H9 (cell line): ENCODE data around the gene PRDX1. TPM values are rescaled to one million over a fixed set of nuclear protein-coding genes. Genes with fewer than 3 reads are reported as not detected.

Source experiments
- DNase-seq: peaks from one replicate; pipeline ENCODE4 v3.0.0-alpha.2; 2017
- H2AFZ ChIP-seq: one replicate; pipeline ENCODE4 v1.6.1; 2013; ENCODE audit warnings: mild to moderate bottlenecking, low read length, control low read depth, moderate library complexity
- H2AK5ac ChIP-seq: 2 replicates; pipeline ENCODE4 v1.6.1; 2013; ENCODE audit warnings: low read length, control low read depth, mixed read lengths; ENCODE audit not compliant: insufficient read length
- H2BK120ac ChIP-seq: one replicate; pipeline ENCODE4 v1.6.1; 2013; ENCODE audit warnings: low read depth, mild to moderate bottlenecking, low read length, control low read depth, inconsistent platforms; ENCODE audit not compliant: poor library complexity, severe bottlenecking
- H2BK12ac ChIP-seq: 2 replicates; pipeline ENCODE4 v1.6.1; 2013; ENCODE audit warnings: low read length, control low read depth, mixed read lengths, low read depth; ENCODE audit not compliant: insufficient read length
- H2BK15ac ChIP-seq: 2 replicates; pipeline ENCODE4 v1.6.1; 2013; ENCODE audit warnings: low read depth, low read length, control low read depth
- H2BK20ac ChIP-seq: one replicate; pipeline ENCODE4 v1.6.1; 2013; ENCODE audit warnings: low read depth, mild to moderate bottlenecking, low read length, control low read depth, inconsistent platforms; ENCODE audit not compliant: poor library complexity, severe bottlenecking
- H2BK5ac ChIP-seq: 2 replicates; pipeline ENCODE4 v1.6.1; 2013; ENCODE audit warnings: low read length, control low read depth, mixed read lengths; ENCODE audit not compliant: insufficient read length
- H3K14ac ChIP-seq: 2 replicates; pipeline ENCODE4 v1.6.1; 2013; ENCODE audit warnings: low read length, control low read depth; ENCODE audit not compliant: insufficient read depth
- H3K18ac ChIP-seq: 2 replicates; pipeline ENCODE4 v1.6.1; 2013; ENCODE audit warnings: low read depth, mild to moderate bottlenecking, mixed read lengths, low read length, control low read depth; ENCODE audit not compliant: insufficient read length
- H3K23ac ChIP-seq: 2 replicates; pipeline ENCODE4 v1.6.1; 2013; ENCODE audit warnings: low read length, control low read depth, mixed read lengths, low read depth; ENCODE audit not compliant: insufficient read length
- H3K23me2 ChIP-seq: 2 replicates; pipeline ENCODE4 v1.6.1; 2013; ENCODE audit warnings: low read depth, mild to moderate bottlenecking, mixed read lengths, low read length, control low read depth; ENCODE audit not compliant: insufficient read length, poor library complexity, severe bottlenecking
- H3K27ac ChIP-seq: 2 replicates; pipeline ENCODE4 v1.5.1; 2013; ENCODE audit warnings: low read length, control low read depth, mixed read lengths, low read depth; ENCODE audit not compliant: insufficient read length
- H3K27me3 ChIP-seq: 2 replicates; pipeline ENCODE4 v1.6.1; 2013; ENCODE audit warnings: low read length, control low read depth, inconsistent platforms; ENCODE audit not compliant: insufficient read depth
- H3K4ac ChIP-seq: 2 replicates; pipeline ENCODE4 v1.6.1; 2013; ENCODE audit warnings: low read depth, mild to moderate bottlenecking, control low read depth, inconsistent platforms, low read length, moderate library complexity
- H3K4me1 ChIP-seq: 2 replicates; pipeline ENCODE4 v1.6.1; 2013; ENCODE audit warnings: low read length, control low read depth, inconsistent platforms; ENCODE audit not compliant: insufficient read depth
- H3K4me2 ChIP-seq: 2 replicates; pipeline ENCODE4 v1.6.1; 2013; ENCODE audit warnings: low read length, control low read depth, mixed read lengths; ENCODE audit not compliant: insufficient read length, insufficient read depth
- H3K56ac ChIP-seq: 2 replicates; pipeline ENCODE4 v1.6.1; 2013; ENCODE audit warnings: low read depth, mild to moderate bottlenecking, mixed read lengths, low read length, control low read depth; ENCODE audit not compliant: insufficient read length
- H3K79me1 ChIP-seq: 2 replicates; pipeline ENCODE4 v1.6.1; 2013; ENCODE audit warnings: low read depth, mild to moderate bottlenecking, moderate library complexity, low read length, control low read depth, inconsistent platforms; ENCODE audit not compliant: insufficient read depth, poor library complexity, severe bottlenecking
- H3K79me2 ChIP-seq: 2 replicates; pipeline ENCODE4 v1.6.1; 2013; ENCODE audit warnings: low read length, control low read depth, inconsistent platforms; ENCODE audit not compliant: insufficient read depth
- H3K9ac ChIP-seq: 2 replicates; pipeline ENCODE4 v1.6.1; 2013; ENCODE audit warnings: low read length, control low read depth, mixed read lengths; ENCODE audit not compliant: insufficient read length; ENCODE audit errors: extremely low read depth
- H3K9me3 ChIP-seq: one replicate; pipeline ENCODE4 v1.6.1; 2013; ENCODE audit warnings: low read depth, low read length, inconsistent platforms; ENCODE audit not compliant: control insufficient read depth
- H3T11ph ChIP-seq: one replicate; pipeline ENCODE4 v1.6.1; 2013; ENCODE audit warnings: mild to moderate bottlenecking, low read length, control low read depth, inconsistent platforms
- H4K20me1 ChIP-seq: one replicate; pipeline ENCODE4 v1.6.1; 2013; ENCODE audit not compliant: control insufficient read depth, insufficient read length, insufficient read depth
- H4K5ac ChIP-seq: 2 replicates; pipeline ENCODE4 v1.6.1; 2013; ENCODE audit warnings: low read depth, mild to moderate bottlenecking, mixed read lengths, low read length, control low read depth; ENCODE audit not compliant: insufficient read length
- H4K8ac ChIP-seq: replicated peaks from 2 replicates; pipeline ENCODE4 v1.6.1; 2013; ENCODE audit warnings: low read length, control low read depth, mixed read lengths, low read depth; ENCODE audit not compliant: insufficient read length
- H4K91ac ChIP-seq: 2 replicates; pipeline ENCODE4 v1.6.1; 2013; ENCODE audit warnings: low read depth, mild to moderate bottlenecking, moderate library complexity, mixed read lengths, low read length, control low read depth; ENCODE audit not compliant: insufficient read length
- H3K27ac Mint-ChIP-seq, 3 experiments: 2 replicates in 2 of 3; 3 replicates in 1 of 3; pipeline ENCODE4 v1.8.0; 2020 to 2021; ENCODE audit warnings: mixed read lengths in 3 of 3, mild to moderate bottlenecking in 1 of 3, moderate library complexity in 1 of 3
- H3K27me3 Mint-ChIP-seq: 2 replicates; pipeline ENCODE4 v1.8.0; 2021; ENCODE audit warnings: low read depth, mild to moderate bottlenecking, moderate library complexity, mixed read lengths
- H3K36me3 Mint-ChIP-seq, 3 experiments: 2 replicates in 2 of 3; 3 replicates in 1 of 3; pipeline ENCODE4 v1.8.0; 2020 to 2021; ENCODE audit warnings: low read depth in 3 of 3, mixed read lengths in 3 of 3; ENCODE audit not compliant: insufficient read depth in 1 of 3
- H3K4me1 Mint-ChIP-seq, 2 experiments: 2 replicates each; pipeline ENCODE4 v1.8.0; 2020; ENCODE audit warnings: mixed read lengths in 2 of 2
- H3K4me3 Mint-ChIP-seq, 2 experiments: 2 replicates in 1 of 2; 3 replicates in 1 of 2; pipeline ENCODE4 v1.8.0; 2020 to 2021; ENCODE audit warnings: mild to moderate bottlenecking in 2 of 2, mixed read lengths in 2 of 2, moderate library complexity in 1 of 2
- H3K9me3 Mint-ChIP-seq, 2 experiments: 2 replicates in 1 of 2; 3 replicates in 1 of 2; pipeline ENCODE4 v1.8.0; 2020; ENCODE audit warnings: mild to moderate bottlenecking in 2 of 2, mixed read lengths in 2 of 2, moderate library complexity in 1 of 2
- CTCF ChIP-seq: fragments of 200-600 bp; sonication (generic); conservative IDR thresholded peaks from 3 replicates; pipeline ENCODE4 v1.8.0; 2021; ENCODE audit warnings: antibody characterized with exemption, mild to moderate bottlenecking
- WGBS: extraction: QIAGEN DNeasy Blood & Tissue Kit; methylation state at CpG from one replicate; pipeline ENCODE4 v1.1.7; 2013; ENCODE audit warnings: missing lambda C conversion rate, low lambda C conversion rate, mixed read lengths; ENCODE audit not compliant: insufficient read length; ENCODE audit errors: extremely low coverage; 5-methylcytosine and 5-hydroxymethylcytosine counted together
- total RNA-seq: library from RNA; stranded (reverse); gene quantifications from 2 replicates; pipeline ENCODE4 v1.2.1, GENCODE V29; 2021

The PRDX1 gene
- total RNA-seq, 1 experiment from 2014 or later: 1,003 TPM

- Histone ChIP-seq H3K14ac (no peak overlapping the region), H3K23ac (no peak overlapping the region), H2AK5ac (no peak overlapping the region), H3T11ph (no peak overlapping the region), H2BK120ac (no peak overlapping the region), H2BK20ac (no peak overlapping the region), H3K56ac (no peak overlapping the region), H4K8ac (no peak overlapping the region), H4K20me1 (no peaks in the 10 kb centered on the region), H2BK15ac (no peak overlapping the region), H3K4ac (no peak overlapping the region), H3K79me1 (no peaks in the 10 kb centered on the region), H3K79me2 (no peaks in the 10 kb centered on the region), H4K5ac (no peak overlapping the region), H3K9me3 (no peaks in the 10 kb centered on the region), H4K91ac (no peak overlapping the region), H2BK5ac (no peak overlapping the region), H3K27ac (no peak overlapping the region), H3K4me2 (no peak overlapping the region), H3K18ac (no peak overlapping the region), H2BK12ac (no peak overlapping the region), H3K27me3 (no peaks in the 10 kb centered on the region), H3K4me1 (no peaks in the 10 kb centered on the region), H2AFZ (no peak overlapping the region), H3K23me2 (peaks cover 10% of the 10 kb centered on the region), H3K9ac (no peak overlapping the region)
- Mint-ChIP-seq H3K36me3 (peaks cover 2 to 9% (median 9%) of the 10 kb centered on the region in 3 experiments; a peak in 6 of 7 replicates), H3K4me1 (peaks cover 5% of the 10 kb centered on the region in 2 experiments), H3K9me3 (peaks cover 6 to 12% of the 10 kb centered on the region in 2 experiments; a peak in 4 of 5 replicates), H3K27ac (no peak overlapping the region), H3K27me3 (peaks cover 3% of the 10 kb centered on the region), H3K4me3 (peak overlapping the region in 1 of 2 experiments; percentile 50; a peak in 1 of 5 replicates)
- DNase-seq: peak; percentile 38
- peak; percentile 73 for TF ChIP-seq CTCF
- no CpG with 5 or more reads among the region's 2 CpGs for WGBS
Observed at GRCh38 chr1:45493116-45493697, 28.5 kb downstream of the PRDX1 start.
